Right lung (tissue), 5 donors: ENCODE results near the gene FOXN3. TPM values are rescaled to one million over a fixed set of nuclear protein-coding genes. Genes with fewer than 3 reads are reported as not detected.

ENCODE experiments used
- DNase-seq, 2 donors: peaks; one replicate each; pipeline ENCODE4 v3.0.0-alpha.2; 2013
- polyA plus RNA-seq, 5 donors: library from polyadenylated mRNA; unstranded; fragments of 120-200 nt; gene quantifications; one replicate each; pipeline versions ENCODE4 v1.2.1 to v1.2.3, GENCODE V29; 2013; ENCODE audit warnings: inconsistent platforms in 1 of 5, low replicate concordance in 1 of 5; ENCODE audit not compliant: insufficient read length in 5 of 5, insufficient read depth in 1 of 5

Gene FOXN3
- polyA plus RNA-seq, 5 donors: 34.0 to 48.1 (median 45.4) TPM

GRCh38 chr14:89387922-89388685, 28.9 kb downstream of the FOXN3 start:
- no peak for DNase-seq

GRCh38 chr14:89386212-89386886, 30.7 kb downstream of the FOXN3 start:
- DNase-seq: no peak

GRCh38 chr14:89384636-89385035, 32.4 kb downstream of the FOXN3 start:
- DNase-seq: no peak

GRCh38 chr14:89384023-89384422, 33.0 kb downstream of the FOXN3 start:
- DNase-seq: no peak

GRCh38 chr14:89382901-89383845, 33.9 kb downstream of the FOXN3 start:
- DNase-seq: no peak

GRCh38 chr14:89382487-89382886, 34.5 kb downstream of the FOXN3 start:
- DNase-seq: no peak

- no peak for DNase-seq
These were observed 36.9 kb downstream of the FOXN3 start for GRCh38 chr14:89379891-89380820.

- DNase-seq: no peak
These were observed 38.0 kb downstream of the FOXN3 start for GRCh38 chr14:89379006-89379405.

- DNase-seq: no peak
These were observed 38.9 kb downstream of the FOXN3 start for GRCh38 chr14:89378119-89378518.

- DNase-seq: no peak
These were observed 39.5 kb downstream of the FOXN3 start for GRCh38 chr14:89377544-89377943.

- DNase-seq: no peak
These were observed 42.1 kb downstream of the FOXN3 start for GRCh38 chr14:89374908-89375307.

GRCh38 chr14:89373185-89373584, 43.8 kb downstream of the FOXN3 start:
- no peak for DNase-seq

- DNase-seq: no peak
These were observed 44.5 kb downstream of the FOXN3 start for GRCh38 chr14:89372512-89372883.

GRCh38 chr14:89371585-89372511, 45.2 kb downstream of the FOXN3 start:
- DNase-seq: no peak

GRCh38 chr14:89370781-89371180, 46.3 kb downstream of the FOXN3 start:
- no peak for DNase-seq

GRCh38 chr14:89370381-89370780, 46.7 kb downstream of the FOXN3 start:
- DNase-seq: no peak

GRCh38 chr14:89369656-89370055, 47.4 kb downstream of the FOXN3 start:
- DNase-seq: no peak

- no peak for DNase-seq
These were observed 48.2 kb downstream of the FOXN3 start for GRCh38 chr14:89368490-89369477.

GRCh38 chr14:89367779-89368120, 49.3 kb downstream of the FOXN3 start:
- no peak for DNase-seq
